ENCODE results near the gene PEX26. TPM values are rescaled to one million over a fixed set of nuclear protein-coding genes. Genes with fewer than 3 reads are reported as not detected.
"Not testable (repeated sequence)": the region's sequence is repeated elsewhere in the genome, so short reads cannot be mapped to it uniquely, and the experiment has no call there.

Gene PEX26
- total RNA-seq, 1 experiment from 2014 or later: 30.6 TPM

DNA sequence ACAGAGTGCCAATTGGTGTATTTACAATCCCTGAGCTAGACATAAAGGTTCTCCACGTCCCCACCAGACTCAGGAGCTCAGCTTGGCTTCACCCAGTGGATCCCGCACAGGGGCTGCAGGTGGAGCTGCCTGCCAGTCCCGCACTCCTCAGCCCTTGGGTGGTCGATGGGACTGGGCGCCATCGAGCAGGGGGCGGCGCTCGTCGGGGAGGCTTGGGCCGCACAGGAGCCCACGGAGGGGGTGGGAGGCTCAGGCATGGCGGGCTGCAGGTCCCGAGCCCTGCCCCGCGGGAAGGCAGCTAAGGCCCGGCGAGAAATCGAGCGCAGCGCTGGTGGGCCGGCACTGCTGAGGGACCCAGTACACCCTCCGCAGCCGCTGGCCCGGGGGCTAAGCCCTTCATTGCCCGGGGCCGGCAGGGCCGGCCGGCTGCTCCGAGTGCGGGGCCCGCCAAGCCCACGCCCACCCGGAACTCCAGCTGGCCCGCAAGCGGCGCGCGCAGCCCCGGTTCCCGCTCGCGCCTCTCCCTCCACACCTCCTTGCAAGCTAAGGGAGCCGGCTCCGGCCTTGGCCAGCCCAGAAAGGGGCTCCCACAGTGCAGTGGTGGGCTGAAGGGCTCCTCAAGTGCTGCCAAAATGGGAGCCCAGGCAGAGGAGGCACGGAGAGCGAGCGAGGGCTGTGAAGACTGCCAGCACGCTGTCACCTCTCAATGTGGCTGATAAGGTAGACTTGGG, 24.4 kb upstream of the PEX26 start:
- H3F3A ChIP-seq (ENCODE audit: low read length, unreplicated experiment); H3K27me3 ChIP-seq (ENCODE audit: low read length); H3K27ac ChIP-seq (ENCODE audit: low read length); H4K20me1 ChIP-seq (ENCODE audit: low read length); CTCF ChIA-PET; H3K4me2 ChIP-seq (ENCODE audit: low read length); H3K36me3 ChIP-seq (ENCODE audit: low read depth, low read length); H3K9ac ChIP-seq (ENCODE audit: low read length); H3K9me3 ChIP-seq (ENCODE audit: low read length); H3K79me2 ChIP-seq (ENCODE audit: low read length); POLR2A ChIA-PET (ENCODE audit: unreplicated experiment); ATAC-seq; H2AFZ ChIP-seq (ENCODE audit: low read length); H3K9me2 ChIP-seq (replicated peaks; ENCODE audit: low read length); H3K4me3 ChIP-seq (ENCODE audit: low read length); DNase-seq; intact Hi-C loops (cut with micrococcal nuclease); BruUV-seq (replicated peaks): not testable (repeated sequence)
- H3K4me1 ChIP-seq (ENCODE audit: insufficient read depth, low read length): peaks cover 29% of the 10 kb centered on the region

DNA sequence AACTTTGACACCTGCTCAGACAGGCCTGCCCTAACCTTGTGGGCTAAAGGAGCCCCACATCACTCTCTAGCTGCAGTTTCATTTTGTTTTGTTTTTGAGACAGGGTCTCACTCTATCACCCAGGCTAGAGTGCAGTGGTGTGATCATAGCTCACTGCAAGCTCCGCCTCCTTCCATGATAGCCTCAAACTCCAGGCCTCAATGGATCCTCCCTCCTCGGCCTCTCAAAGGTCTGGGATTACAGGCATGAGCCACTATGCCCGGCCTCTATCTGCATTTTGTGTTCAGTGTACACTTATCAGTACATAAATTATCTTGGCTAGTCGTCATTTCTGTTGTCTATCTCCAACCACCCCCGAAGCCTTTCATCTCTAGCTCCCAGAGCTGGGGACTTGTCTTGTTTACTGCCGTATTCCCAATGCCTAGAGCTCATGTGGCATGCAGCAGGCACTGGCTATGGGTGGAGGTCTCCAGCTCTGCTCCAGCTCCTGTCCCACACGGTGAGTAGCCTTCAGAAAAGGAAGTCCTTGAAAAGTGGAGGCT, 22.1 kb upstream of the PEX26 start:
- peaks cover 33% of the 10 kb centered on the region for H3K4me1 ChIP-seq (ENCODE audit: insufficient read depth, low read length)
- no peaks in the 10 kb centered on the region for H4K20me1 ChIP-seq (ENCODE audit: low read length)
- TF ChIP-seq EZH2phosphoT487 (IDR thresholded peaks at IDR 0.05; ENCODE audit: borderline replicate concordance, low read length) (no peak), EZH2 (IDR thresholded peaks at IDR 0.05; ENCODE audit: low read length, unreplicated experiment) (no peak)
- TF ChIP-seq, protein P1, sequence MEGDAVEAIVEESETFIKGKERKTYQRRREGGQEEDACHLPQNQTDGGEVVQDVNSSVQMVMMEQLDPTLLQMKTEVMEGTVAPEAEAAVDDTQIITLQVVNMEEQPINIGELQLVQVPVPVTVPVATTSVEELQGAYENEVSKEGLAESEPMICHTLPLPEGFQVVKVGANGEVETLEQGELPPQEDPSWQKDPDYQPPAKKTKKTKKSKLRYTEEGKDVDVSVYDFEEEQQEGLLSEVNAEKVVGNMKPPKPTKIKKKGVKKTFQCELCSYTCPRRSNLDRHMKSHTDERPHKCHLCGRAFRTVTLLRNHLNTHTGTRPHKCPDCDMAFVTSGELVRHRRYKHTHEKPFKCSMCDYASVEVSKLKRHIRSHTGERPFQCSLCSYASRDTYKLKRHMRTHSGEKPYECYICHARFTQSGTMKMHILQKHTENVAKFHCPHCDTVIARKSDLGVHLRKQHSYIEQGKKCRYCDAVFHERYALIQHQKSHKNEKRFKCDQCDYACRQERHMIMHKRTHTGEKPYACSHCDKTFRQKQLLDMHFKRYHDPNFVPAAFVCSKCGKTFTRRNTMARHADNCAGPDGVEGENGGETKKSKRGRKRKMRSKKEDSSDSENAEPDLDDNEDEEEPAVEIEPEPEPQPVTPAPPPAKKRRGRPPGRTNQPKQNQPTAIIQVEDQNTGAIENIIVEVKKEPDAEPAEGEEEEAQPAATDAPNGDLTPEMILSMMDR (conservative IDR thresholded peaks at IDR 0.05; ENCODE audit: low read depth, low read length): no peak
- H3K9me2 ChIP-seq (replicated peaks; ENCODE audit: low read length): no peaks in the 10 kb centered on the region
- H3K9ac ChIP-seq (ENCODE audit: low read length): no peak overlapping the region
- 0 out of 2 replicates have a peak overlapping the region, but pooled peaks have one; percentile 41 for H2AFZ ChIP-seq (ENCODE audit: low read length)
- H3F3A ChIP-seq (ENCODE audit: low read length, unreplicated experiment): no peaks in the 10 kb centered on the region
- H3K4me2 ChIP-seq (ENCODE audit: low read length): peak overlapping the region; percentile 33; the same call in 1 of the 2 replicates
- no peaks in the 10 kb centered on the region for H3K9me3 ChIP-seq (ENCODE audit: low read length)
- ChIA-PET POLR2A (ENCODE audit: unreplicated experiment) (no interaction called here), CTCF (no interaction called here)
- H3K4me3 ChIP-seq (ENCODE audit: low read length): no peak overlapping the region
- H3K79me2 ChIP-seq (ENCODE audit: low read length): no peaks in the 10 kb centered on the region
- intact Hi-C loops (cut with micrococcal nuclease): loop anchor here (5.0 kb wide), 1 partner anchor 33 kb away; the partner anchor contains the start of gene MICAL3
- no peaks in the 10 kb centered on the region for H3K27me3 ChIP-seq (ENCODE audit: low read length)
- ATAC-seq (no peak), DNase-seq (no peak)
- BruUV-seq (replicated peaks): no TSS peak
- no peaks in the 10 kb centered on the region for H3K36me3 ChIP-seq (ENCODE audit: low read depth, low read length)
- peak overlapping the region; percentile 70 for H3K27ac ChIP-seq (ENCODE audit: low read length)

DNA sequence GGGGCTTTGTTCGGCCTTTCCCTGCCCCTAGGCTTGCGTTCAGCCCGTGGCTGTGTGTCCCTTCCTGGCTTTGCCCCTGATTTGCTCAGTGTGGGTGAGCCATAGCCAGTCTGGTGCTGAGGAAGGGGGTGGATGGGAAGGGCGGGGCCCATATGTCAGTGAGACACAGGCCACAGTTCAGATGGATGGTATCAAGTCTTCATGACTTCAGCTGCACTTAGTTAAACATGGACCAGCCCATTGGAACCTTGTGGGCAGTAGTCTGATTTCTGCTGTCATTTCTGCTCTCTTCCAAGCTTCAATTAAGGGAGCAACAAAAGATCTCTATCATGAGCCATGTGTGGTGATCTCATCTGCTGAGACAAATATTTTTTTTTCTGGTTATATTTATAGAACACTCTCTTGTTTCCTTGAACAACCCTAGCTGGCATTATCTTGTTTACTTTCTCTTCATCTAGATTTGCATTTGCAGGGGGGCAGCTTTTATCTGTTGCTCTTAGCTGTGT, 21.6 kb upstream of the PEX26 start:
- H3K36me3 ChIP-seq (ENCODE audit: low read depth, low read length): no peaks in the 10 kb centered on the region
- H2AFZ ChIP-seq (ENCODE audit: low read length): 0 out of 2 replicates have a peak overlapping the region, but pooled peaks have one; percentile 41
- POLR2A ChIA-PET (ENCODE audit: unreplicated experiment): no interaction called here
- no peaks in the 10 kb centered on the region for H3K9me2 ChIP-seq (replicated peaks; ENCODE audit: low read length)
- DNase-seq (peak; percentile 51), ATAC-seq (peak; percentile 79)
- H3K9me3 ChIP-seq (ENCODE audit: low read length): no peaks in the 10 kb centered on the region
- intact Hi-C loops (cut with micrococcal nuclease): loop anchor here (5.0 kb wide), 1 partner anchor 34 kb away; the partner anchor contains the start of gene MICAL3
- H3K9ac ChIP-seq (ENCODE audit: low read length): peak overlapping the region; percentile 20
- H3K27ac ChIP-seq (ENCODE audit: low read length): peak overlapping the region; percentile 70
- no peaks in the 10 kb centered on the region for H4K20me1 ChIP-seq (ENCODE audit: low read length)
- CTCF ChIA-PET: interaction anchor here (0.5 kb wide), 1 partner anchor 18 kb away, joined by 3 read pairs; no protein-coding TSS in a partner anchor
- TF ChIP-seq EZH2phosphoT487 (IDR thresholded peaks at IDR 0.05; ENCODE audit: borderline replicate concordance, low read length) (no peak), EZH2 (IDR thresholded peaks at IDR 0.05; ENCODE audit: low read length, unreplicated experiment) (no peak)
- TF ChIP-seq, protein P1 (conservative IDR thresholded peaks at IDR 0.05; ENCODE audit: low read depth, low read length): no peak
- no peaks in the 10 kb centered on the region for H3F3A ChIP-seq (ENCODE audit: low read length, unreplicated experiment)
- no peaks in the 10 kb centered on the region for H3K79me2 ChIP-seq (ENCODE audit: low read length)
- H3K27me3 ChIP-seq (ENCODE audit: low read length): no peaks in the 10 kb centered on the region
- H3K4me2 ChIP-seq (ENCODE audit: low read length): peak overlapping the region; percentile 33
- peaks cover 38% of the 10 kb centered on the region for H3K4me1 ChIP-seq (ENCODE audit: insufficient read depth, low read length)
- no TSS peak for BruUV-seq (replicated peaks)
- no peak overlapping the region for H3K4me3 ChIP-seq (ENCODE audit: low read length)

Data from PC-3 (cell line).